HepG2 (cell line): ENCODE data around the gene SPPL3. TPM values are rescaled to one million over a fixed set of nuclear protein-coding genes. Genes with fewer than 3 reads are reported as not detected.

Experiments used
- DR1 ChIP-seq: sonication (generic); formaldehyde crosslinking; IDR thresholded peaks from 2 replicates; pipeline ENCODE4 v1.8.0; 2021; ENCODE audit warnings: mild to moderate bottlenecking, missing genetic modification reagents, inconsistent platforms
- DRAP1 ChIP-seq: IDR thresholded peaks from 2 replicates; pipeline ENCODE4 v1.6.1; 2016; ENCODE audit warnings: missing genetic modification reagents, missing compliant biosample characterization
- ETV6 ChIP-seq: sonication (generic); formaldehyde crosslinking; conservative IDR thresholded peaks from 2 replicates; pipeline ENCODE4 v1.4.0; 2020; ENCODE audit warnings: missing genetic modification reagents
- FOXA3 ChIP-seq: IDR thresholded peaks from 2 replicates; pipeline ENCODE4 v1.6.1; 2016; ENCODE audit warnings: missing genetic modification reagents, missing compliant biosample characterization
- GTF2F1 ChIP-seq: fragments of 150-350 bp; IDR thresholded peaks from 2 replicates; pipeline ENCODE4 v1.6.1; 2014; ENCODE audit warnings: low read length
- HMGXB3 ChIP-seq: sonication (generic); formaldehyde crosslinking; IDR thresholded peaks from 2 replicates; pipeline ENCODE4 v1.4.0; 2020; ENCODE audit warnings: missing genetic modification reagents, borderline replicate concordance
- MXD1 ChIP-seq: sonication (generic); formaldehyde crosslinking; IDR thresholded peaks from 2 replicates; pipeline ENCODE4 v1.4.0; 2020; ENCODE audit warnings: mild to moderate bottlenecking, missing genetic modification reagents
- NCOA2 ChIP-seq: sonication (generic); formaldehyde crosslinking; IDR thresholded peaks from 2 replicates; pipeline ENCODE4 v1.8.0; 2022; ENCODE audit warnings: inconsistent platforms
- NRL ChIP-seq: sonication (generic); formaldehyde crosslinking; IDR thresholded peaks from 2 replicates; pipeline ENCODE4 v1.5.0; 2020; ENCODE audit warnings: missing genetic modification reagents, mild to moderate bottlenecking, moderate library complexity, borderline replicate concordance
- PHB2 ChIP-seq: fragments of 450-650 bp; IDR thresholded peaks from 2 replicates; pipeline ENCODE4 v1.6.1; 2018; ENCODE audit not compliant: partially characterized antibody
- PHF20 ChIP-seq: sonication (generic); formaldehyde crosslinking; IDR thresholded peaks from 2 replicates; pipeline ENCODE4 v1.5.0; 2020; ENCODE audit warnings: mild to moderate bottlenecking, missing genetic modification reagents
- RAD21 ChIP-seq: fragments of 450-650 bp; formaldehyde crosslinking; IDR thresholded peaks from 2 replicates; pipeline ENCODE4 v1.5.0; 2020; ENCODE audit warnings: mild to moderate bottlenecking
- RARG ChIP-seq: sonication (generic); formaldehyde crosslinking; IDR thresholded peaks from 2 replicates; pipeline ENCODE4 v1.4.0; 2020; ENCODE audit warnings: low read depth, mild to moderate bottlenecking, missing genetic modification reagents
- XRCC5 ChIP-seq: fragments of 200-400 bp; formaldehyde crosslinking; optimal IDR thresholded peaks from 2 replicates; pipeline ENCODE3; 2017; ENCODE audit warnings: mild to moderate bottlenecking, low read length
- ZNF282 ChIP-seq: fragments of 450-650 bp; IDR thresholded peaks from 2 replicates; pipeline ENCODE4 v1.6.1; 2018; ENCODE audit not compliant: partially characterized antibody
- ZNF367 ChIP-seq: sonication (generic); formaldehyde crosslinking; IDR thresholded peaks from 2 replicates; pipeline ENCODE4 v1.4.0; 2020; ENCODE audit warnings: missing genetic modification reagents, borderline replicate concordance
- ZNF670 ChIP-seq: sonication (generic); formaldehyde crosslinking; IDR thresholded peaks from 2 replicates; pipeline ENCODE4 v1.8.0; 2022; ENCODE audit warnings: mild to moderate bottlenecking, missing genetic modification reagents, borderline replicate concordance
- ZNF672 ChIP-seq: sonication (generic); formaldehyde crosslinking; IDR thresholded peaks from 2 replicates; pipeline ENCODE4 v1.8.1; 2022; ENCODE audit warnings: missing genetic modification reagents
- ZNF772 ChIP-seq: sonication (generic); formaldehyde crosslinking; IDR thresholded peaks from 2 replicates; pipeline ENCODE4 v1.5.0; 2020; ENCODE audit warnings: mild to moderate bottlenecking, missing genetic modification reagents
- polyA plus RNA-seq, 8 experiments: library from polyadenylated mRNA; depleted of rRNA in 3 of 8; stranded (reverse) in 7 of 8; unstranded in 1 of 8; fragments of >200 nt; fragmentation: Illumina TruSeq in 4 of 8; extraction: Trizol in 4 of 8; gene quantifications; 2 replicates each; pipeline versions ENCODE4 v1.2.1 to v1.2.3, GENCODE V29; 2011 to 2016; ENCODE audit warnings: low read depth in 4 of 8, missing spikeins in 1 of 8, mixed read lengths in 1 of 8; ENCODE audit not compliant: insufficient read depth in 1 of 8
- total RNA-seq, 5 experiments: library from RNA; depleted of rRNA; stranded (reverse); fragments of >200 nt; fragmentation: Illumina TruSeq; extraction: Trizol; gene quantifications; 2 replicates each; pipeline ENCODE4 v1.2.3, GENCODE V29; 2016; ENCODE audit warnings: low read depth in 1 of 5
- TF ChIP-seq, protein P1 (sequence below): sonication (generic); formaldehyde crosslinking; IDR thresholded peaks from 2 replicates; pipeline ENCODE4 v1.8.1; 2023; ENCODE audit warnings: mild to moderate bottlenecking, inconsistent platforms, moderate library complexity, missing genetic modification reagents, borderline replicate concordance

Gene SPPL3
- total and polyA plus RNA-seq, 2 of the 13 experiments (the other 11 are each of a cell fraction or from before 2014, with no cell fraction given) = 8.9 to 9.1 TPM

GRCh38 chr12:120725659-120726509 lies 178.3 kb downstream of the SPPL3 start, which contains the start of gene ACADS (continued):
- TF ChIP-seq ETV6 (CRISPR knock-in tag) (peak; percentile 65; the same call in 1 of the 2 replicates), HMGXB3 (no peak), MXD1 (CRISPR knock-in tag) (no peak), NRL (CRISPR knock-in tag) (no peak; the same call in 1 of the 2 replicates), ZNF367 (CRISPR knock-in tag) (no peak), DRAP1 (peak; percentile 64; the same call in 1 of the 2 replicates), RARG (CRISPR knock-in tag) (0 out of 2 replicates have a peak, but pooled peaks have one; percentile 49), PHF20 (CRISPR knock-in tag) (peak; percentile 70; the same call in 1 of the 2 replicates), ZNF772 (CRISPR knock-in tag) (no peak), ZNF672 (no peak), XRCC5 (peak; percentile 48), GTF2F1 (no peak), FOXA3 (CRISPR knock-in tag) (peak; percentile 27; the same call in 1 of the 2 replicates), NCOA2 (CRISPR knock-in tag) (no peak), RAD21 (CRISPR knock-in tag) (0 out of 2 replicates have a peak, but pooled peaks have one; percentile 17), PHB2 (no peak), ZNF670 (CRISPR knock-in tag) (peak; percentile 64; the same call in 1 of the 2 replicates), DR1 (CRISPR knock-in tag) (no peak), ZNF282 (no peak)
- TF ChIP-seq, protein P1, sequence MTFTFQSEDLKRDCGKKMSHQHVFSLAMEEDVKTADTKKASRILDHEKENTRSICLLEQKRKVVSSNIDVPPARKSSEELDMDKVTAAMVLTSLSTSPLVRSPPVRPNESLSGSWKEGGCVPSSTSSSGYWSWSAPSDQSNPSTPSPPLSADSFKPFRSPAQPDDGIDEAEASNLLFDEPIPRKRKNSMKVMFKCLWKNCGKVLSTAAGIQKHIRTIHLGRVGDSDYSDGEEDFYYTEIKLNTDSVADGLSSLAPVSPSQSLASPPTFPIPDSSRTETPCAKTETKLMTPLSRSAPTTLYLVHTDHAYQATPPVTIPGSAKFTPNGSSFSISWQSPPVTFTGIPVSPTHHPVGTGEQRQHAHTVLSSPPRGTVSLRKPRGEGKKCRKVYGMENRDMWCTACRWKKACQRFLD = no peak
